Left ventricle myocardium inferior (tissue), 1 donor: ENCODE data around the gene SLC22A13. TPM values are rescaled to one million over a fixed set of nuclear protein-coding genes. Genes with fewer than 3 reads are reported as not detected.

Experiments used
- DNase-seq: peaks from one replicate; pipeline ENCODE4 v3.0.0-alpha.2; 2020
- H3K27ac ChIP-seq: fragments of 200-600 bp; replicated peaks from 2 replicates; pipeline ENCODE4 v1.8.0; 2021
- H3K27me3 ChIP-seq: fragments of 200-600 bp; 2 replicates; pipeline ENCODE4 v1.8.0; 2021; ENCODE audit warnings: low read depth
- H3K36me3 ChIP-seq: fragments of 200-600 bp; 2 replicates; pipeline ENCODE4 v1.8.0; 2021
- H3K4me1 ChIP-seq: fragments of 200-600 bp; 2 replicates; pipeline ENCODE4 v1.8.0; 2021
- H3K4me3 ChIP-seq: fragments of 200-600 bp; 2 replicates; pipeline ENCODE4 v1.8.0; 2021; ENCODE audit warnings: mild to moderate bottlenecking, moderate library complexity
- H3K9me3 ChIP-seq: fragments of 200-600 bp; replicated peaks from 2 replicates; pipeline ENCODE4 v1.8.0; 2021
- CTCF ChIP-seq: fragments of 200-600 bp; IDR thresholded peaks from 2 replicates; pipeline ENCODE4 v1.8.0; 2021; ENCODE audit warnings: antibody characterized with exemption, mild to moderate bottlenecking, borderline replicate concordance
- intact Hi-C: fragments of 100-400 bp; cut with micrococcal nuclease; formaldehyde crosslinking; loops from one replicate; pipeline ENCODE4 v1.11.0; 2022
- total RNA-seq: library from RNA; stranded (reverse); fragmentation: NEBNext Ultra II Directional; extraction: Animal tissue kit (Norgen Biotek cat#: 25700); gene quantifications from one replicate; pipeline ENCODE4 v1.2.1, GENCODE V29; 2021
- donor health status: DM: no; HTN: yes; CAD: no; lungs with severe emphysema.

The SLC22A13 gene
- total RNA-seq, 1 donor from 2014 or later = not detected

- intact Hi-C loops = no loop called here
- H3K36me3 ChIP-seq = no peaks in the 10 kb centered on the region
- DNase-seq = no peak
- H3K4me1 ChIP-seq = peaks cover 8% of the 10 kb centered on the region
- no peak overlapping the region for H3K27ac ChIP-seq
- H3K9me3 ChIP-seq = no peaks in the 10 kb centered on the region
- no peak for TF ChIP-seq CTCF
- H3K4me3 ChIP-seq = no peak overlapping the region
- no peaks in the 10 kb centered on the region for H3K27me3 ChIP-seq
Observed at GRCh38 chr3:38271553-38271952, 5.9 kb downstream of the SLC22A13 start.

DNA sequence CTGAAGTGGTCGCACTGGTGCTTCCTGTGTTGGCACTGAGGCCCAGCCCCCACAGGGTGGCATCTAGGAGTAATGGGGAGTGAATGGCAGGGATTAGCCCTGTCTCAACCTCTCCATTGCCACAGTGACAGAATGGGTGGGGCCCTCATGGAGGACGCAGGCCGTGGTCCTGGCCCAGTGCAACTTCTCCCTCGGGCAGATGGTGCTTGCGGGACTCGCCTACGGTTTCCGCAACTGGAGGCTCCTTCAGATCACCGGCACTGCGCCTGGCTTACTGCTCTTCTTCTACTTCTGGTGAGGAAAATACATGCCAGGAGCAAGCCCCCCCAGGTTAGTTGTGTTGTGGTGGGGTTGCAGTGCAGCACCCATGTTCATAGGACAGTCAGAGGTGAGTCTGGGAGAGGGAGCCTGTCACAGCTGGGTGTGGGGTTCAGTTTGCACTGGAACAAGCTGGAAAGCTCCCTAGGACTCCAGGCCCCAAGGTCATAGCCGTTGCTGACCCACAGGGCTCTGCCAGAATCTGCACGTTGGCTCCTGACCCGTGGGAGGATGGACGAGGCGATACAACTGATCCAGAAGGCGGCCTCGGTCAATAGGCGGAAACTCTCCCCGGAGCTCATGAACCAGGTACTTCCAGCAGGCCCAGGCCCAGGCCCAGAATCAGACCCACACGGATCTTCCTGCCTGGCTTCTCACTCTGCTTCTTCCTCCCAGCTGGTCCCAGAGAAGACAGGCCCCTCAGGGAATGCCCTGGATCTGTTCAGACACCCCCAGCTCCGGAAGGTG, 9.4 kb downstream of the SLC22A13 start:
- TF ChIP-seq CTCF = no peak
- H3K9me3 ChIP-seq = no peaks in the 10 kb centered on the region
- H3K27me3 ChIP-seq = no peaks in the 10 kb centered on the region
- intact Hi-C loops = no loop called here
- no peak overlapping the region for H3K4me3 ChIP-seq
- H3K36me3 ChIP-seq = no peaks in the 10 kb centered on the region
- H3K4me1 ChIP-seq = peaks cover 3% of the 10 kb centered on the region
- DNase-seq = no peak
- H3K27ac ChIP-seq = no peak overlapping the region

DNA sequence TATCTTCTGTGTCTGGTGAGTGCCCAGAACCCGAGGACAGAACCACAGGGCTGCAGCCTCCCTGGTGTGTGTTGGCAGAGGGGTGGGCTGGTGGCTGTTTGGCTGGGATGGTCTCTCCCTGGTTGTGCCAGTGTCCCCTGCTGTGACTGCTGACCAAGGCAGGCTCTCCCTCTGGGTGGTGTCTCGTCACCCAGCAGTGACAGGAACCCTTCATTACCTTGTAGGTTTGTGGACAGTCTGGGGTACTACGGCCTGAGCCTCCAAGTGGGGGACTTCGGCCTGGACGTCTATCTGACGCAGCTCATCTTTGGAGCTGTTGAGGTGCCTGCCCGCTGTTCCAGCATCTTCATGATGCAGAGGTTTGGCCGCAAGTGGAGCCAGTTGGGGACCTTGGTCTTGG, 10.0 kb downstream of the SLC22A13 start:
- intact Hi-C loops = no loop called here
- Histone ChIP-seq H3K4me3 (no peak overlapping the region), H3K36me3 (no peaks in the 10 kb centered on the region), H3K27ac (no peak overlapping the region), H3K27me3 (no peaks in the 10 kb centered on the region), H3K4me1 (peaks cover 3% of the 10 kb centered on the region), H3K9me3 (no peaks in the 10 kb centered on the region)
- no peak for DNase-seq
- TF ChIP-seq CTCF = no peak

DNA sequence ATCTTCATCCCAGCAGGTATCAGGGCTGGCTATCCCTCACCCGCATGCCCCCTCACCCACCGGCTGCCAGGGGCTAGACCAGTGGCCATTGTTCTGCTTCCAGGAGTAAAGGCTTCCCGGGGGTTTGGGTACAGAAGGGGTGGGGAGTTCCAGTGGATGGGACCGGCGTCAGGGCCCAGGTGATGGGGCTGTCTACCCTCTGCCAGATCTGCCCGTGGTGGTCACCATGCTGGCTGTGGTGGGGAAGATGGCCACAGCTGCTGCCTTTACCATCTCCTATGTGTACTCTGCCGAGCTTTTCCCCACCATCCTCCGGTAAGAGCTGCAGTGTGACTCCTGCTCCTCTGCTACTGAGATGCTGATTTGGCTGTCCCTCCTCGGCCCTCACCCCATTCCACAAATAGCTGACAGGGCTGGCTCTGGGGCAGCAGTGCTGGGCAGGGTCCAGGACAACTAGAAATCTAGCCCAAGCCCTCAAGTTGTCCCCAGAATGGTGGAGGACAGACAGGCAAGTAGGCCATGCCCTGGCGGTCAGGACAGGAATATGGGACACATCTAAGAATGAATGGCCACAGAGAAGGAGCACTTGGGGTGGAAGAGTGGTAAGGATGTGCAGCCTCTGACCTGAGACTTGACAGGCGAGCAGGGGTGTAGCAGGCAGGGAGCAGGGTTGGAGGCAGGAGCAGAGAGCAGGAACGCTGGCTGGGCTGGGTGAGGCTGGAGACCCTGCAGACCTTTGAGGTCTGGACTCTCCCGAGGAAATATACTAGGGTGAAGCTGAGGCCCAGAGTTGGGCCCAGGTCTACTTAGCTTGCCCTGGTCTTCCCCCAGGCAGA, 10.7 kb downstream of the SLC22A13 start:
- Histone ChIP-seq H3K27me3 (no peaks in the 10 kb centered on the region), H3K27ac (no peak overlapping the region), H3K9me3 (no peaks in the 10 kb centered on the region), H3K4me1 (peaks cover 3% of the 10 kb centered on the region), H3K36me3 (no peaks in the 10 kb centered on the region), H3K4me3 (no peak overlapping the region)
- no peak for DNase-seq
- intact Hi-C loops = no loop called here
- TF ChIP-seq CTCF = no peak

DNA sequence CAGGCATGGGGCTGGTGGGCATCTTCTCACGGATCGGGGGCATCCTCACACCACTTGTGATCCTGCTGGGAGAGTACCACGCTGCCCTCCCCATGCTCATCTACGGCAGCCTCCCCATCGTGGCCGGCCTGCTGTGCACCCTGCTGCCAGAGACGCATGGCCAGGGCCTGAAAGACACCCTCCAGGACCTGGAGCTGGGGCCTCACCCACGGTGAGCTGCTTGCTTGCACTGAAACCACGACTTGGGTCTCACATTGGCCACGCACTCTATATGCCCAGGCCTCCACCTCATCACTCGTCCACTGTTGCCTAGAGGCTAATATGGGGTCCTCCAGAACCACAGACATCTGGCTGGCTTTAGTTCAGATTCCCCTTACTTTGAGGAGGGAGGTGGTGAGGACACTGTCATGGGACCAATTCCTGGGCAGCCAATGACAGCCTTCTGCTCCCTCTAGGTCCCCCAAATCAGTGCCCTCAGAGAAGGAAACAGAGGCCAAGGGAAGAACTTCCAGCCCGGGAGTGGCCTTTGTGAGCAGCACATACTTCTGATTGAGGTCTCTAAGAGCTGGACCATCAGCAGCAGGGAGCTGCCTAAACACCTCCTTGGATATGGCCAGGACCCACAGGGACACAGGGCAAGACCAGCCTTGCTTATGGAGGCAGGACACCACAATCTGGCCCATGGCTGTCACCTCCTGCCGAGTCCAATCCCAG, 11.5 kb downstream of the SLC22A13 start:
- intact Hi-C loops = no loop called here
- H3K27ac ChIP-seq = no peak overlapping the region
- H3K4me3 ChIP-seq = no peak overlapping the region
- no peaks in the 10 kb centered on the region for H3K9me3 ChIP-seq
- no peak for TF ChIP-seq CTCF
- H3K27me3 ChIP-seq = no peaks in the 10 kb centered on the region
- no peak for DNase-seq
- peaks cover 3% of the 10 kb centered on the region for H3K4me1 ChIP-seq
- no peaks in the 10 kb centered on the region for H3K36me3 ChIP-seq
